Loucy (cell line): ENCODE results near the gene GALNT10.

Experiments
- H2AFZ ChIP-seq: fragments of 200-600 bp; sonication (generic); 2 replicates; pipeline ENCODE4 v1.6.0; 2016; ENCODE audit warnings: antibody characterized with exemption, mild to moderate bottlenecking, low read length, moderate library complexity
- H3F3A ChIP-seq: fragments of 200-600 bp; 2 replicates; pipeline ENCODE4 v1.6.0; 2016; ENCODE audit warnings: antibody characterized with exemption, low read depth, mild to moderate bottlenecking
- H3K27me3 ChIP-seq: fragments of 200-600 bp; sonication (generic); 2 replicates; pipeline ENCODE4 v1.6.1; 2014; ENCODE audit warnings: low read length, mild to moderate bottlenecking; ENCODE audit not compliant: insufficient read depth, poor library complexity, severe bottlenecking
- H3K36me3 ChIP-seq: fragments of 200-600 bp; sonication (generic); 2 replicates; pipeline ENCODE4 v1.6.1; 2016; ENCODE audit warnings: low read length; ENCODE audit not compliant: insufficient read depth
- H3K4me1 ChIP-seq: fragments of 200-600 bp; sonication (generic); 2 replicates; pipeline ENCODE4 v1.5.1; 2014; ENCODE audit warnings: low read length, mild to moderate bottlenecking; ENCODE audit not compliant: insufficient read depth, poor library complexity, severe bottlenecking
- H3K4me2 ChIP-seq: fragments of 200-600 bp; sonication (generic); 2 replicates; pipeline ENCODE4 v1.6.0; 2014; ENCODE audit warnings: antibody characterized with exemption, low read length, low read depth, mild to moderate bottlenecking; ENCODE audit not compliant: poor library complexity, severe bottlenecking
- H3K4me3 ChIP-seq: fragments of 200-600 bp; sonication (generic); 2 replicates; pipeline ENCODE4 v1.5.1; 2014; ENCODE audit warnings: low read length, mild to moderate bottlenecking, mixed read lengths; ENCODE audit not compliant: poor library complexity, severe bottlenecking
- H3K79me2 ChIP-seq: fragments of 200-600 bp; sonication (generic); 2 replicates; pipeline ENCODE4 v1.6.1; 2014; ENCODE audit warnings: low read length; ENCODE audit not compliant: insufficient read depth
- H3K9ac ChIP-seq: fragments of 200-600 bp; sonication (generic); 2 replicates; pipeline ENCODE4 v1.6.0; 2014; ENCODE audit warnings: mild to moderate bottlenecking, low read depth, low read length, moderate library complexity; ENCODE audit not compliant: poor library complexity, severe bottlenecking
- H3K9me2 ChIP-seq: fragments of 200-600 bp; sonication (generic); replicated peaks from 2 replicates; pipeline ENCODE4 v1.6.1; 2016; ENCODE audit warnings: low read depth, low read length, mixed read lengths
- H3K9me3 ChIP-seq: fragments of 200-600 bp; sonication (generic); 2 replicates; pipeline ENCODE4 v1.6.1; 2014; ENCODE audit warnings: mild to moderate bottlenecking, antibody characterized with exemption, low read length, low read depth; ENCODE audit not compliant: insufficient read depth
- H4K20me1 ChIP-seq: fragments of 200-600 bp; sonication (generic); 2 replicates; pipeline ENCODE4 v1.6.0; 2014; ENCODE audit warnings: antibody characterized with exemption, low read length, mild to moderate bottlenecking; ENCODE audit not compliant: insufficient read depth, poor library complexity, severe bottlenecking
- EZH2phosphoT487 ChIP-seq: fragments of 200-600 bp; IDR thresholded peaks from 2 replicates; pipeline ENCODE4 v1.6.1; 2018; ENCODE audit warnings: antibody characterized with exemption, mild to moderate bottlenecking, moderate library complexity, borderline replicate concordance
- TF ChIP-seq, protein P1 (sequence below): fragments of 200-600 bp; sonication (generic); conservative IDR thresholded peaks from 2 replicates; pipeline ENCODE4 v1.5.1; 2014; ENCODE audit warnings: mild to moderate bottlenecking, antibody characterized with exemption, low read length

The GALNT10 gene

DNA sequence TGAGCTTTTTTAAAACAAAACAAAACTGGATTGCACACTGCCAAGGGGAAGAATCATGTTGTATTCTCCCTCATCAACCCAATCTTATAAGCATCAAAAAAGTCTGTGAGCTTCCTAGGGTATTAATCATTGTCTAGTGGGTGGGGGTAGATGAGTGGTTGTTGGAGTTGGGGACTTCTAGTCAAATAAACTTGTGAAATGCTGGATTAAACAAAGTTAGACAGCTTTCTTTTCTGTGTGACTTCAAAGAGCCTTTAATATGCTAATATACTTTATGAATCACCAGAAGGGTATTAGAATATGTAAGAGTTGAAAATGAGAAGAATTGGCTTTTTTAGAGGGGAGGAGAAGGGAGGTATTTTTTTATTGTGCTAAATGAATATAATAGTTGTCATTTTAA, 87.7 kb downstream of the GALNT10 start:
- Histone ChIP-seq H3K4me3 (no peak overlapping the region), H2AFZ (no peak overlapping the region), H3K4me1 (peaks cover 12% of the 10 kb centered on the region), H4K20me1 (no peaks in the 10 kb centered on the region), H3K9me3 (no peaks in the 10 kb centered on the region), H3K4me2 (no peak overlapping the region), H3K9ac (no peak overlapping the region), H3K79me2 (no peaks in the 10 kb centered on the region), H3K27me3 (no peaks in the 10 kb centered on the region), H3K36me3 (no peaks in the 10 kb centered on the region), H3K9me2 (no peaks in the 10 kb centered on the region), H3F3A (no peaks in the 10 kb centered on the region)
- no peak for TF ChIP-seq EZH2phosphoT487
- TF ChIP-seq, protein P1, sequence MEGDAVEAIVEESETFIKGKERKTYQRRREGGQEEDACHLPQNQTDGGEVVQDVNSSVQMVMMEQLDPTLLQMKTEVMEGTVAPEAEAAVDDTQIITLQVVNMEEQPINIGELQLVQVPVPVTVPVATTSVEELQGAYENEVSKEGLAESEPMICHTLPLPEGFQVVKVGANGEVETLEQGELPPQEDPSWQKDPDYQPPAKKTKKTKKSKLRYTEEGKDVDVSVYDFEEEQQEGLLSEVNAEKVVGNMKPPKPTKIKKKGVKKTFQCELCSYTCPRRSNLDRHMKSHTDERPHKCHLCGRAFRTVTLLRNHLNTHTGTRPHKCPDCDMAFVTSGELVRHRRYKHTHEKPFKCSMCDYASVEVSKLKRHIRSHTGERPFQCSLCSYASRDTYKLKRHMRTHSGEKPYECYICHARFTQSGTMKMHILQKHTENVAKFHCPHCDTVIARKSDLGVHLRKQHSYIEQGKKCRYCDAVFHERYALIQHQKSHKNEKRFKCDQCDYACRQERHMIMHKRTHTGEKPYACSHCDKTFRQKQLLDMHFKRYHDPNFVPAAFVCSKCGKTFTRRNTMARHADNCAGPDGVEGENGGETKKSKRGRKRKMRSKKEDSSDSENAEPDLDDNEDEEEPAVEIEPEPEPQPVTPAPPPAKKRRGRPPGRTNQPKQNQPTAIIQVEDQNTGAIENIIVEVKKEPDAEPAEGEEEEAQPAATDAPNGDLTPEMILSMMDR = no peak

DNA sequence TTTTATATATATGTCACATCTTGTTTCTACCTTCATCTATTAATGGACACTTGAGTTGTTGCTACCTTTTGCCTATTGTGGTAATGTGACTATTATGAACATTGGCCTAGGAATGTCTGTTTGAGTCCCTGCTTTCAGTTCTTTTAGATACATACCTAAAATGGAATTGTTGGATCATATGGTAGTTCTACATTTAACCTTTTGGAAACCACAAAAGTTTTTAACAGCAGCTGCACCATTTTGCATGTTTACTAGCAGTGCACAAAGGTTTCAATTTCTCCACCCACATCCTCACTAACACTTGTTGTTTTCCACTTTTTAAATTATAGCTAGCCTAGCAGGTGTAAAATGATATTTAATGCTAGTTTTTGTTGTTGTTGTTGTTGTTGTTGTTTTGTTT, 88.4 kb downstream of the GALNT10 start:
- Histone ChIP-seq H2AFZ (no peak overlapping the region), H3K9ac (no peak overlapping the region), H3K4me3 (no peak overlapping the region), H3F3A (no peaks in the 10 kb centered on the region), H4K20me1 (no peaks in the 10 kb centered on the region), H3K9me3 (no peaks in the 10 kb centered on the region), H3K9me2 (no peaks in the 10 kb centered on the region), H3K27me3 (no peaks in the 10 kb centered on the region), H3K4me2 (no peak overlapping the region), H3K4me1 (peaks cover 5% of the 10 kb centered on the region), H3K79me2 (no peaks in the 10 kb centered on the region), H3K36me3 (no peaks in the 10 kb centered on the region)
- TF ChIP-seq, protein P1 = no peak
- TF ChIP-seq EZH2phosphoT487 = no peak

- Histone ChIP-seq H3K79me2 (no peaks in the 10 kb centered on the region), H3K4me3 (no peak overlapping the region), H3K9me3 (no peaks in the 10 kb centered on the region), H4K20me1 (no peaks in the 10 kb centered on the region), H3K36me3 (no peaks in the 10 kb centered on the region), H3K4me2 (no peak overlapping the region), H3K9me2 (no peaks in the 10 kb centered on the region), H3F3A (no peaks in the 10 kb centered on the region), H3K27me3 (no peaks in the 10 kb centered on the region), H3K4me1 (peaks cover 19% of the 10 kb centered on the region), H2AFZ (no peak overlapping the region), H3K9ac (no peak overlapping the region)
- no peak for TF ChIP-seq EZH2phosphoT487
- TF ChIP-seq, protein P1 = no peak
These were observed 93.9 kb downstream of the GALNT10 start for GRCh38 chr5:154284433-154284832.
